HS-5 (cell line): ENCODE results near the gene PPME1.

Experiments used
- DNase-seq: peaks from one replicate; pipeline ENCODE4 v3.0.0-alpha.2; 2012; ENCODE audit warnings: low read depth

Gene PPME1

GRCh38 chr11:74282914-74283371 is 111.9 kb downstream of the PPME1 start:
- DNase-seq = no peak

GRCh38 chr11:74283580-74284180 is 112.6 kb downstream of the PPME1 start:
- no peak for DNase-seq

DNA sequence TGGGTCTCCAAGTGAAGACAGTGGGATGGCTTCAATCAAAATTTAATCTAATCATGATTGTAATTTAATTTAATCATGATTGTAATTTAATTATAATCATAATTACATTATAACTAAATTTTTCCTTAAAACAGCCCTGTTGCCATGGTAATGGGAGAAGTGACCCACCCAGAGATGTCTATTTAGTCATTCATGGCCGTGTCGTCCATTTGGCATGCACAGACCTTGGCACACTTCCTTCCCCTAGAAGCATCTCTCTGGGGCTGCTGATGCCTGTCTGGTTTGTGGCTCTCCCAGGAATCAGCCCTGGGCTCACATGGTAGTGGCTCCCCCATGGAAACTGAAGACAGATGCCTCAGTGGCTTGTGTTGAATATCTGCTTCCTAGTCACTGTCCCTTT is 113.4 kb downstream of the PPME1 start:
- DNase-seq = peak; percentile 38

DNA sequence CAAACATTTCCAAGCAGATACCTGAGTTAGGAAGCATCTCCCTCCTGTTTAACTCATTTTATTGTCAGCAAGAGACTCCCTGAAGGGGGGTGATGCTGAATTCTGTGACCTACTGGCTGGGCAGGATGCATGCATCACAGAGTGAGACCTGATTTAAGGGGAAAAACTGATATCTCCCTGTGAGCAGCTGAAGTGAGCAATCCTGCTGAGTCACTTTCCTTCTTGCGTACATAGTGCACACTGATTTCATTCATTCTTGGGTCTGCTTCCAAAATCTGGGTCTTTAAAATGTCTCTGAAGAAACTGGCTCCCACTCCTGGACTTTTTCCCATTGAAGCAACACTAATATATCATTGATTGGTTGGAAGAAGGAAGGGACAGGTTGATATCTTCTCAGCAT is 117.1 kb downstream of the PPME1 start:
- peak; percentile 89 for DNase-seq

- DNase-seq = no peak
These were observed 117.8 kb downstream of the PPME1 start for GRCh38 chr11:74288911-74289310.

DNA sequence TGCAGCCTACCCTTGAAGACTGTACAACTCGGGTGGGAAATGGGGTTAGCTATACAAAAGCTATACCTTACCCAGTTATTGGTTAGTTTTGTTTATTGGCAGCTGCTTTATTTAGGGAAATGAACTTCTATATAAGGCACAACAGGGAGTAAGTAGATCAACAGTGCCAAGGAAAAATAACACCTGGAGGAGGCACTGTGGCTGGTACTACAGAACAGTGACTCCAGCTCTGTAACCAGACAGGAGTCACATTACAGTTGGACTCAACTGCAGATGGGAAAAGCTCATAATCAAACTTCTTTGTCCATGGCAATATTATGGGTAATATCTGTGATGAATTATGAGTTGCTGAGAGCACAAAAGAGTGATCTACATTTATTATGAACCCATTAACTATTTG is 126.4 kb downstream of the PPME1 start:
- DNase-seq = no peak

DNA sequence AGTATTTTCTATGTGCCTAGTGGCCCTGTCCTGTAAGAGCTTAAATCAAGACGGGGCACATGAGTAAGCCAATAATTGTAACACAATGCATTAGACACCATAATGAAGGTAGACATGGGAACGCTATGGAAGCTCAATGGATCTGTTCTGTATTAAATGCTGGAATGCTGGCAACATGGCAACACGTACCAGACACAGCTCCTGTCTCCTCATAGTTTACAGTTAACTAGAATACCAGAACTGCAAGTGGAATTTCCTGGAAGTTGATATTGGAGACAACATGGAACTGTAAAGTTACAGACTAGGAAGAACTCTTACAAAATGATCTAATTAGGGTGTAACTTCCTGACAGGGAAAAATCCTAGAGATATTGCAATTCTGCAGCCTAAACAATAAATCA is 127.9 kb downstream of the PPME1 start:
- DNase-seq = no peak
